Measurements from ENCODE around the gene HS3ST1.
"Not testable (repeated sequence)": the region's sequence is repeated elsewhere in the genome, so short reads cannot be mapped to it uniquely, and the experiment has no call there.

HS3ST1 gene

GRCh38 chr4:11393551-11393950, 35.1 kb downstream of the HS3ST1 start:
- Histone ChIP-seq H3K4me1 (ENCODE audit: control insufficient read depth, insufficient read depth, low read length) (no peaks in the 10 kb centered on the region), H3K27me3 (ENCODE audit: control insufficient read depth, insufficient read depth, low read length) (no peaks in the 10 kb centered on the region), H3K36me3 (ENCODE audit: control insufficient read depth, insufficient read depth, low read length) (no peaks in the 10 kb centered on the region), H3K9ac (ENCODE audit: low read depth, low read length) (no peak overlapping the region), H3K4me3 (ENCODE audit: low read depth, low read length) (no peak overlapping the region), H3K9me3 (ENCODE audit: control insufficient read depth, insufficient read depth, low read length) (no peaks in the 10 kb centered on the region)

- not testable (repeated sequence) for H3K27me3 ChIP-seq (ENCODE audit: control insufficient read depth, insufficient read depth, low read length); H3K4me3 ChIP-seq (ENCODE audit: low read depth, low read length); H3K9ac ChIP-seq (ENCODE audit: low read depth, low read length); H3K4me1 ChIP-seq (ENCODE audit: control insufficient read depth, insufficient read depth, low read length); H3K36me3 ChIP-seq (ENCODE audit: control insufficient read depth, insufficient read depth, low read length); H3K9me3 ChIP-seq (ENCODE audit: control insufficient read depth, insufficient read depth, low read length)
Observed at GRCh38 chr4:11384072-11384471, 44.6 kb downstream of the HS3ST1 start.

- Histone ChIP-seq H3K4me1 (ENCODE audit: control insufficient read depth, insufficient read depth, low read length) (no peaks in the 10 kb centered on the region), H3K9me3 (ENCODE audit: control insufficient read depth, insufficient read depth, low read length) (no peaks in the 10 kb centered on the region), H3K9ac (ENCODE audit: low read depth, low read length) (no peak overlapping the region), H3K27me3 (ENCODE audit: control insufficient read depth, insufficient read depth, low read length) (no peaks in the 10 kb centered on the region), H3K36me3 (ENCODE audit: control insufficient read depth, insufficient read depth, low read length) (no peaks in the 10 kb centered on the region), H3K4me3 (ENCODE audit: low read depth, low read length) (no peak overlapping the region)
Observed at GRCh38 chr4:11376571-11376970, 52.1 kb downstream of the HS3ST1 start.

GRCh38 chr4:11376146-11376545, 52.5 kb downstream of the HS3ST1 start:
- Histone ChIP-seq H3K36me3 (ENCODE audit: control insufficient read depth, insufficient read depth, low read length) (no peaks in the 10 kb centered on the region), H3K27me3 (ENCODE audit: control insufficient read depth, insufficient read depth, low read length) (no peaks in the 10 kb centered on the region), H3K4me3 (ENCODE audit: low read depth, low read length) (no peak overlapping the region), H3K4me1 (ENCODE audit: control insufficient read depth, insufficient read depth, low read length) (no peaks in the 10 kb centered on the region), H3K9ac (ENCODE audit: low read depth, low read length) (no peak overlapping the region), H3K9me3 (ENCODE audit: control insufficient read depth, insufficient read depth, low read length) (no peaks in the 10 kb centered on the region)

- no peaks in the 10 kb centered on the region for H3K36me3 ChIP-seq (ENCODE audit: control insufficient read depth, insufficient read depth, low read length)
- H3K9ac ChIP-seq (ENCODE audit: low read depth, low read length), result no peak overlapping the region
- no peaks in the 10 kb centered on the region for H3K27me3 ChIP-seq (ENCODE audit: control insufficient read depth, insufficient read depth, low read length)
- H3K9me3 ChIP-seq (ENCODE audit: control insufficient read depth, insufficient read depth, low read length), result no peaks in the 10 kb centered on the region
- no peak overlapping the region for H3K4me3 ChIP-seq (ENCODE audit: low read depth, low read length)
- H3K4me1 ChIP-seq (ENCODE audit: control insufficient read depth, insufficient read depth, low read length), result no peaks in the 10 kb centered on the region
Observed at GRCh38 chr4:11368701-11369115, 60.0 kb downstream of the HS3ST1 start.

- H3K27me3 ChIP-seq (ENCODE audit: control insufficient read depth, insufficient read depth, low read length), result no peaks in the 10 kb centered on the region
- H3K4me1 ChIP-seq (ENCODE audit: control insufficient read depth, insufficient read depth, low read length), result no peaks in the 10 kb centered on the region
- no peak overlapping the region for H3K4me3 ChIP-seq (ENCODE audit: low read depth, low read length)
- no peaks in the 10 kb centered on the region for H3K36me3 ChIP-seq (ENCODE audit: control insufficient read depth, insufficient read depth, low read length)
- no peak overlapping the region for H3K9ac ChIP-seq (ENCODE audit: low read depth, low read length)
- no peaks in the 10 kb centered on the region for H3K9me3 ChIP-seq (ENCODE audit: control insufficient read depth, insufficient read depth, low read length)
Observed at GRCh38 chr4:11367371-11367770, 61.3 kb downstream of the HS3ST1 start.

- H3K4me1 ChIP-seq (ENCODE audit: control insufficient read depth, insufficient read depth, low read length), result no peaks in the 10 kb centered on the region
- no peaks in the 10 kb centered on the region for H3K27me3 ChIP-seq (ENCODE audit: control insufficient read depth, insufficient read depth, low read length)
- H3K36me3 ChIP-seq (ENCODE audit: control insufficient read depth, insufficient read depth, low read length), result no peaks in the 10 kb centered on the region
Observed at GRCh38 chr4:11366859-11367258, 61.8 kb downstream of the HS3ST1 start.

GRCh38 chr4:11365039-11365438, 63.7 kb downstream of the HS3ST1 start:
- no peak overlapping the region for H3K9ac ChIP-seq (ENCODE audit: low read depth, low read length)
- H3K27me3 ChIP-seq (ENCODE audit: control insufficient read depth, insufficient read depth, low read length), result no peaks in the 10 kb centered on the region
- H3K36me3 ChIP-seq (ENCODE audit: control insufficient read depth, insufficient read depth, low read length), result no peaks in the 10 kb centered on the region
- no peaks in the 10 kb centered on the region for H3K9me3 ChIP-seq (ENCODE audit: control insufficient read depth, insufficient read depth, low read length)
- no peaks in the 10 kb centered on the region for H3K4me1 ChIP-seq (ENCODE audit: control insufficient read depth, insufficient read depth, low read length)
- H3K4me3 ChIP-seq (ENCODE audit: low read depth, low read length), result no peak overlapping the region

More at GRCh38 chr4:11366859-11367258, 61.8 kb downstream of the HS3ST1 start:
- H3K9ac ChIP-seq (ENCODE audit: low read depth, low read length), result no peak overlapping the region
- no peak overlapping the region for H3K4me3 ChIP-seq (ENCODE audit: low read depth, low read length)
- no peaks in the 10 kb centered on the region for H3K9me3 ChIP-seq (ENCODE audit: control insufficient read depth, insufficient read depth, low read length)

GRCh38 chr4:11359591-11359990, 69.1 kb downstream of the HS3ST1 start:
- Histone ChIP-seq H3K4me3 (ENCODE audit: low read depth, low read length) (no peak overlapping the region), H3K9ac (ENCODE audit: low read depth, low read length) (no peak overlapping the region), H3K9me3 (ENCODE audit: control insufficient read depth, insufficient read depth, low read length) (no peaks in the 10 kb centered on the region), H3K36me3 (ENCODE audit: control insufficient read depth, insufficient read depth, low read length) (no peaks in the 10 kb centered on the region), H3K4me1 (ENCODE audit: control insufficient read depth, insufficient read depth, low read length) (no peaks in the 10 kb centered on the region), H3K27me3 (ENCODE audit: control insufficient read depth, insufficient read depth, low read length) (no peaks in the 10 kb centered on the region)

- H3K9ac ChIP-seq (ENCODE audit: low read depth, low read length), result no peak overlapping the region
- H3K4me3 ChIP-seq (ENCODE audit: low read depth, low read length), result no peak overlapping the region
- H3K9me3 ChIP-seq (ENCODE audit: control insufficient read depth, insufficient read depth, low read length), result no peaks in the 10 kb centered on the region
- H3K36me3 ChIP-seq (ENCODE audit: control insufficient read depth, insufficient read depth, low read length), result no peaks in the 10 kb centered on the region
- H3K4me1 ChIP-seq (ENCODE audit: control insufficient read depth, insufficient read depth, low read length), result no peaks in the 10 kb centered on the region
- no peaks in the 10 kb centered on the region for H3K27me3 ChIP-seq (ENCODE audit: control insufficient read depth, insufficient read depth, low read length)
Observed at GRCh38 chr4:11355226-11355625, 73.5 kb downstream of the HS3ST1 start.

- Histone ChIP-seq H3K4me1 (ENCODE audit: control insufficient read depth, insufficient read depth, low read length) (no peaks in the 10 kb centered on the region), H3K9me3 (ENCODE audit: control insufficient read depth, insufficient read depth, low read length) (no peaks in the 10 kb centered on the region), H3K9ac (ENCODE audit: low read depth, low read length) (no peak overlapping the region), H3K36me3 (ENCODE audit: control insufficient read depth, insufficient read depth, low read length) (no peaks in the 10 kb centered on the region), H3K4me3 (ENCODE audit: low read depth, low read length) (no peak overlapping the region), H3K27me3 (ENCODE audit: control insufficient read depth, insufficient read depth, low read length) (no peaks in the 10 kb centered on the region)
Observed at GRCh38 chr4:11354531-11354930, 74.2 kb downstream of the HS3ST1 start.

GRCh38 chr4:11348449-11349088, 80.1 kb downstream of the HS3ST1 start:
- Histone ChIP-seq H3K9me3 (ENCODE audit: control insufficient read depth, insufficient read depth, low read length) (no peaks in the 10 kb centered on the region), H3K4me1 (ENCODE audit: control insufficient read depth, insufficient read depth, low read length) (no peaks in the 10 kb centered on the region), H3K9ac (ENCODE audit: low read depth, low read length) (no peak overlapping the region), H3K36me3 (ENCODE audit: control insufficient read depth, insufficient read depth, low read length) (no peaks in the 10 kb centered on the region), H3K27me3 (ENCODE audit: control insufficient read depth, insufficient read depth, low read length) (no peaks in the 10 kb centered on the region), H3K4me3 (ENCODE audit: low read depth, low read length) (no peak overlapping the region)
